GM19239 (cell line): ENCODE measurements around the gene TPRX2.
A peak's percentile ranks its signal among the peaks of the same experiment; 100 is the strongest.
"Not testable (repeated sequence)": the region's sequence is repeated elsewhere in the genome, so short reads cannot be mapped to it uniquely, and the experiment has no call there.

Experiments used
- DNase-seq: peaks from one replicate; pipeline ENCODE4 v3.0.0; 2011; ENCODE audit warnings: low spot score; ENCODE audit not compliant: insufficient read length
- FAIRE-seq: peaks from 2 replicates; lab custom pipeline; 2011; peaks lifted over from hg19 to GRCh38; lab: Jason Lieb, UNC

TPRX2 gene, protein sequence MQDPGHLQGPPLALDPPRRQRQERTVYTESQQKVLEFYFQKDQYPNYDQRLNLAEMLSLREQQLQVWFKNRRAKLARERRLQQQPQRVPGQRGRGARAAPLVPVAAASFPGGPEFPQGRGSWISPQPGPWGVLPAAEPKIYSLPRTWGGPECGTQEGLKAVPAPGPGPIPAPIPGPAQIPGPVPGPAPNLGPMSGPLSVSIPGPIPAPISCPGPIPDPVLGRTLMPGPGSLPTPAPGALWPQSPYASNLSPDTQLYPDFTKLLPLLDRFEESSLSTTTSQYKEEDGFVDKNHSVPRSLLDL

DNA sequence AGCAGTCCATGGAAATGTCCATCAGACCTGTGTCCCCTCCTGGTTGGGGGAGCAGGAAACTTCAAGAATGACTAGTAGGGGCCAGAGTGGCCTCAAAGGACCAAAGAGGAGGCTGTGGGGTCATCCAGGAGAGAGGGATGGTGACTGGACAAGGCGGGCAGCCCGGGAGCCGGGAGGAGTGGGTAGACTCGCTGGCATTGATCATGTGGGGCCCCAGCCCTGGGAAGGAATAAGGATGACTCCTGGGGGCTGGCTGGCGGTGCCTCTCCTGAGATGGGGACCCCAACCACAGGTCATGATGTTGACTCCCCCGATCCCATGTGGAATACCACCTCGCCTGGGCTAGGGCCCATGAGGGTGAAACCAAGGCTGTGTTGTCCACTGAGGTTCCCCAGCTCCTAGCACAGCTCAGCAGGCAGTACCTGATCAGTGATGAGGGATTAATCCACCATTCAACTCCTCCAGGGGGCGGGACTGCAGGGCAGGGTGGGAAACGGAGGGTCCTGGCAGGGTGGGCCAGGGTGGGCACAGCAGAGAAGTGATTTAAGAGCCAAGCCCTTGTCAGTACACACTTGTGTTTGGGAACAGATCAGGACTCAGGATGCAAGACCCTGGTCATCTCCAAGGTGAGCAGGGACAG lies at the start of gene TPRX2:
TSS of gene TPRX2 (plus strand) at position 590 of the 640 bp plus-strand sequence. CDS start at position 602, 12 bp downstream.
- not testable (repeated sequence) for FAIRE-seq, DNase-seq

DNA sequence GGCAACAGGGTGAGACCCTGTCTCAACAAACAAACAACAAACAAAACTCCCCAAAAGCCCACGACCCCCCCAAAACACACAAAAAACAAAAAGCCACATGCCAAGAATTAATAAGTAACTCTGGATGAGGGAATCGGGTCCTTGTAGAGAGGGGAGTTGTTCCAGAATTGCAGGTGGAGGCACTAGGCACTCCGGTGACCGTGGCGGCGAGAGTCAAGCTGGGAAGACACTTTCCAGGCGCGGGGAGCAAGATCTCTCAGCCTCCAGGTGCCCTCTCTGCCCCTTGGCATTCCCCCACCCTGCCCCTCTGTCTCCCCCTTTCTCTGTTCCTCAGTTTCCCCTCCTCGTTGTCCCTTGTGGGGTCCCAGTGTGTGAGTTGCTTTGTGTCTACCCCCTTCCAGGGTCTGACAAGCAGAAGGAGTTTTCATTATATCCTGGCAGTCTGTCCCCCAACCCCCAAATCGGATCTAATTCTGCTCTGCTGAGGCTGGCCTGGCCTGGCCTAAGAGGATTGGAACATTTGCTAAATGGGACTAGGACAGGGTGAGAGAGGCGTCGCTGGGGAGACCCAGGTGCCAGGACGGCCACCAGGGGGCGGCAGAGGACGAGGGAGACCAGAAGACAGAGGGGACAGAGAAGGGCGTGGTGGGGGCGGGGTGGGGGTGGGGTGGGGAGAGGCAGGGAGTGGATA lies 45.6 kb upstream of the TPRX2 start:
- peak; percentile 73 for DNase-seq
- FAIRE-seq: no peak

- DNase-seq (no peak), FAIRE-seq (no peak)
Observed at GRCh38 chr19:47813995-47814328, 45.1 kb upstream of the TPRX2 start.

DNA sequence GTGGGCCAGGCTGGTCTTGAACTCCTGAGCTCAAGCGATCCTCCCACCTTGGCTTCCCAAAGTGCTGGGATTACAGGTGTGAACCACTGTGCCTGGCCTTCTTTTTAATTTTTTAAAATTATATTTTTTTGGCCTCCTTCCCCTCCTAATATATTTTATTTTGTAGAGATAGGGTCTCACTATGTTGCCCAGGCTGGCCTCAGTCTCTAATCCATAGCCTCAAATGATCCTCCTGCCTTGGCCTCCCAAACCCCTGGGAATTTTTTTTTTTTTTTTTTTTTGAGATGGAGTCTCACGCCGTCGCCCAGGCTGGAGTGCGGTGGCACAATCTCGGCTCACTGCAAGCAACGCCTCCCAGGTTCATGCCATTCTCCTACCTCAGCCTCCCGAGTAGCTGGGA lies 42.8 kb upstream of the TPRX2 start:
- FAIRE-seq, DNase-seq: not testable (repeated sequence)

DNA sequence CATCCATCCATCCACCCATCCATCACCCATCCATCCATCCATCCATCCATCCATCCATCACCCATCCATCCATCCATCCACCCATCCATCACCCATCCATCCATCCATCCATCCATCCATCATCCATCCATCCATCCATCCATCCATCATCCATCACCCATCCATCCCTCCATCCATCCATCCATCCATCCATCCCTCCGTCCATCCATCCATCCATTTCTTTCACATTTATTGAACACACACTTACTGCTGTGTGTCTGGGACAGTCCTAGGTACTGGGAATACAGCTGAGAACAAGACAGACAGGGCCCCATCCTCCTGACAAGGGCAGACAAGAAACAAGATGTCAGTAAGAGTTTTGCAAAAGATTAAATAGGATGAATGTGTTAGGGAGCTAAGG lies 40.8 kb upstream of the TPRX2 start:
- DNase-seq, FAIRE-seq: not testable (repeated sequence)

DNA sequence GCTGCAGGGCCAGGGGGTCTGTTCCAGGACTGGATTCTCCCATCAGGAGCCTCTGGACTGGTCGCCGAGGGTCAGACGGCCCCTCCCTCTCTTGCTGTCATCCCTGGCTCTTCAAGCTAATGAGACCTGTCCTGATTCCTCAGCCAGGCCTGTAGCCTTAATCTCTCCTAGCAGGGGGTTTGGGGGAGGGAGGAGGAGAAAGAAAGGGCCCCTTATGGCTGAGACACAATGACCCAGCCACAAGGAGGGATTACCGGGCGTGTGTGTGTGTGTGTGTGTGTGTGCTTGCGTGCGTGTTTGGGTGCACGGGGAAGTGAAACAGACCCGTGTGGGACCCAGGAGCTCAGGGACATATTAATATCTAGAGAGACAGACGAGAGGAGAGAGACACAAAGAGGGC lies 39.2 kb upstream of the TPRX2 start:
- FAIRE-seq (no peak), DNase-seq (no peak)

- no peak for DNase-seq
- no peak for FAIRE-seq
Observed at GRCh38 chr19:47820410-47820809, 38.6 kb upstream of the TPRX2 start.

- DNase-seq (no peak), FAIRE-seq (no peak)
Observed at GRCh38 chr19:47821460-47822020, 37.5 kb upstream of the TPRX2 start, which contains the start of gene CRX. Gene CRX (plus strand): TSS chr19:47821937. CDS start chr19:47834444, 12,507 bp downstream.

DNA sequence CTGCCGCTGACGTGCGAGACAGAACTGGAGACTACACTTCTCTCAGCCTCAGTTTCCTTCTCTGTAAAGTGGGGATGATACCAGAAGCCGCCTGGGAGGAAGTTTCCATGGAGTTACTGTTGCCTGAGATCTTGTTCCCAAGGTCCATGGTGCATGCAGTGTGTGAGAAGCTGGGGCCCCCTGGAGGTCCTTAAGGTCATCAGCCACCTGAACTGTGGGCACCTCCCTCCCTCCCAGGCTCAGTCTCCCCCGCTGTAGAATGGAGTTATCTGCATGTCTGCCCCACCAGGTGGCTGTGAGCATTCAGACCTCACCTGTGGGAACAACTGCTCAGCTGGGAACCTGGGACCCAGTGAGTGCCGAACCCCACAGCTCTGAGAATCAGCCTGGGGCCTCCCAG lies 34.6 kb upstream of the TPRX2 start:
- FAIRE-seq: no peak
- DNase-seq: no peak

DNA sequence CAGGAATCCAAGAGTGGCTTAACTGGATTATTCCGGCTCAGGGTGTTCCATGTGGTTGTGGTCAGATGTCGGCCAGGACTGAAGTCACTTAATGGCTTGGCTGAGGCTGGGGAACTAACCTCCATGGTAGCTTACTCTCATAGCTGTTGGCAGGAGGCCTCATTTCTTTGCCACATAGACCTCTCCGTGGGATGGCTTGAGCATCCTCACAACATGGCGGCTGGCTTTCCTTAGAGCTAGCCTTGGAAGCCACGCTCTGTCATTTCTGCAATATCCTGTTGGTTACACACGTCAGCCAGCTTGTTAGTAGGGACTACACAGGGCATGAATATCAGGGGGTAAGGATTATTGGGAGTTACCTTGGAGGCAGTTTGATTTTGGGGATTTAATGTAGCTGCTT lies 32.2 kb upstream of the TPRX2 start:
- FAIRE-seq: no peak
- no peak for DNase-seq

- DNase-seq: no peak
- FAIRE-seq: no peak
Observed at GRCh38 chr19:47832723-47833122, 26.3 kb upstream of the TPRX2 start.

DNA sequence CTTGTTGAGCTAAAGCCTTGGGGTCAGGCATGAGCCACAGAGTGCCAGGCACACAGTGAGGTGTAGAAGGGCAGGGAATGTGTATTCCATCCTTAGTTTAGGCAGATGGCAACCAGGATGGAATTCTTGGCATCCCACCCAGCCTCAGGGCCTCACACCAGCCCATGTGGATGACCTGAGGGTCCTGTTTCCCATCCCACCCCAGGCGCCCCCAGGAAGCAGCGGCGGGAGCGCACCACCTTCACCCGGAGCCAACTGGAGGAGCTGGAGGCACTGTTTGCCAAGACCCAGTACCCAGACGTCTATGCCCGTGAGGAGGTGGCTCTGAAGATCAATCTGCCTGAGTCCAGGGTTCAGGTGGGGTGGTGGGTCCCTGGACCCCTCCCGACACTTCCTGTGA lies 23.0 kb upstream of the TPRX2 start:
- no peak for DNase-seq
- FAIRE-seq: no peak

DNA sequence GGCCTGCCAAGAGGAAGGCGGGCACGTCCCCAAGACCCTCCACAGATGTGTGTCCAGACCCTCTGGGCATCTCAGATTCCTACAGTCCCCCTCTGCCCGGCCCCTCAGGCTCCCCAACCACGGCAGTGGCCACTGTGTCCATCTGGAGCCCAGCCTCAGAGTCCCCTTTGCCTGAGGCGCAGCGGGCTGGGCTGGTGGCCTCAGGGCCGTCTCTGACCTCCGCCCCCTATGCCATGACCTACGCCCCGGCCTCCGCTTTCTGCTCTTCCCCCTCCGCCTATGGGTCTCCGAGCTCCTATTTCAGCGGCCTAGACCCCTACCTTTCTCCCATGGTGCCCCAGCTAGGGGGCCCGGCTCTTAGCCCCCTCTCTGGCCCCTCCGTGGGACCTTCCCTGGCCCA lies 19.6 kb upstream of the TPRX2 start:
- FAIRE-seq: no peak

DNA sequence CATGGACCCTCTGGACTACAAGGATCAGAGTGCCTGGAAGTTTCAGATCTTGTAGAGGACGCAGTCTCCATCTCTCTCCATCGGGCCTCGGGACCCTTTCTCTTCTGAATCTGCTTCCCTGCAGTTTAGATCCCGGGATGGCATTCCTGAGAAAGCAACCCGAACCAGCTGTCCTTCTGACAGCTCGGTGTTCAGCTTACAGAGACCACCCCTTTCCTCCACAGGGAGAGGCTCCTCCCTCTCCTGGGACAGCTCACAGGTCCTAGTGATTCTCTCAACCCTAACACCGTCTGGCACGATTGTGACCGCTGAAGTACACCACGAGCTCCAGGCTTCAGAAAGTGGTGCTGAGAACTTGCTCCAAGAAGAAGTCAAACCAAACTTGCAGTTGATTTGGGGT lies 19.1 kb upstream of the TPRX2 start:
- FAIRE-seq: no peak
- DNase-seq: no peak

More for the DNA sequence above, 19.6 kb upstream of the TPRX2 start:
- DNase-seq: no peak

- FAIRE-seq (no peak), DNase-seq (no peak)
Observed at GRCh38 chr19:47842941-47843340, 16.1 kb upstream of the TPRX2 start.

- FAIRE-seq (no peak), DNase-seq (no peak)
Observed at GRCh38 chr19:47848425-47848822, 10.6 kb upstream of the TPRX2 start.

DNA sequence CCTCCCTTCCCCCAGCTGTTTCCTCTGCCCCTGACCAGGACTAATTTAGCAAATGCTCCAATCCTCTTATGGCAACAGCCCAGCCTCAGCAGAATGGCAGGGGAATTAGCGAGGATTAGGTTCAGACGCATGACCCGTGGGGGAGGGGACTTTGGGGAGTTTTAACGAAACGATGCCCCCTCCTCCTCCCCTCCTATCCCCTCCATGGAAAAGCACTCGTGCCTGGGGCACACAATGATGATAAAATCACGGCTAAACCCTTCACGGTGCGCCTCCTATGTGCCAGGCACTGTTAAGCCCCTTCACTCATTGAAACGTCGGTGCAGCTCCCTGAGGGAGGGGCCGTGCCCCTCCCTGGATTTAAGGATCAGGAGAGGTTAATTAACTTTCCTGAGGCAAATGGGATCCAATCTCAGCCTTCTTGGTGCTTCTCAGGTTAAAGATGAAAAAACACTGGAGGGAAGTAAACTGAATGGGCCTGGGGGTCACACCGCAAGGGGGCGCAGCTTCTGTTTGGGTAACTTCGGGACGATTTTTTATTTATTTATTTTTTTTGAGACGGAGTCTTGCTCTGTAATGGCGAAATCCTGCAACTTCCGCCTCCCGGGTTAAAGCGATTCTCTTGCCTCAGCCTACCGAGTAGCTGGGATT lies 10.1 kb upstream of the TPRX2 start:
- DNase-seq (no peak), FAIRE-seq (no peak)

- no peak for FAIRE-seq
- DNase-seq: no peak
Observed at GRCh38 chr19:47853003-47853402, 6.0 kb upstream of the TPRX2 start.

GRCh38 chr19:47854459-47854858 lies 4.6 kb upstream of the TPRX2 start:
- DNase-seq (no peak), FAIRE-seq (no peak)

DNA sequence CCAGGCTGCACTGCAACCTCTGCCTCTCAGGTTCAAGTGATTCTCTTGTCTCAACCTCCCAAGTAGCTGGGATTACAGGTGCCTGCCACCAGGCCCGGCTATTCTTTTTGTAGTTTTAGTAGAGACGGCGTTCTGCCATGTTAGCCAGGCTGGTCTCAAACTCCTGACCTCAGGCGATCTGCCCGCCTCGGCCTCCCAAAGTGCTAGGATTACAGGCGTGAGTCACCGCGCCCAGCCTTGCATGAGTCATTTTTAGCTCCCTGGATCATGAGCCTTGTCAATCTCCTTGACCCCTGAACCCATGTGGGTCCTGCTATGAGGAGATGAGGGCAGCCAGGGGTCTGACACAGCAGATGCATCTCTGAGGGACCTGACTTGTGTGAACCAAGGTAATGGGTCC lies 804 bp upstream of the TPRX2 start:
- not testable (repeated sequence) for FAIRE-seq, DNase-seq
